Activated T-cell treated with anti-CD3 and anti-CD28 coated beads, Interleukin-2, amount 50 U/mL, for 24 hours (primary cell): Measurements from ENCODE around the gene ENO3.
"Not testable (repeated sequence)": the region's sequence is repeated elsewhere in the genome, so short reads cannot be mapped to it uniquely, and the experiment has no call there.

ENCODE experiments used
- DNase-seq: peaks from one replicate; pipeline ENCODE4 v3.0.0-alpha.2; 2020
- H3K27ac Mint-ChIP-seq: 2 replicates; pipeline ENCODE4 v1.8.0; 2020; ENCODE audit warnings: mild to moderate bottlenecking, mixed read lengths
- H3K27me3 Mint-ChIP-seq: 2 replicates; pipeline ENCODE4 v1.8.0; 2020; ENCODE audit warnings: mixed read lengths
- H3K36me3 Mint-ChIP-seq: 2 replicates; pipeline ENCODE4 v1.8.0; 2020; ENCODE audit warnings: low read depth, mixed read lengths
- H3K4me1 Mint-ChIP-seq: 2 replicates; pipeline ENCODE4 v1.8.0; 2020; ENCODE audit warnings: low read depth, mixed read lengths
- H3K4me3 Mint-ChIP-seq: 2 replicates; pipeline ENCODE4 v1.8.0; 2020; ENCODE audit warnings: mild to moderate bottlenecking, moderate library complexity, mixed read lengths
- H3K9me3 Mint-ChIP-seq: 2 replicates; pipeline ENCODE4 v1.8.0; 2020; ENCODE audit warnings: mixed read lengths

Gene ENO3

GRCh38 chr17:4950746-4951204, at the start of gene ENO3:
TSS of gene ENO3 (plus strand) at chr17:4951119. CDS start at chr17:4951830, 711 bp downstream.
- peaks cover 22% of the 10 kb centered on the region for H3K4me1 Mint-ChIP-seq
- H3K27ac Mint-ChIP-seq, result peak within 1 kb of the TSS; percentile 96
- H3K4me3 Mint-ChIP-seq, result peak within 1 kb of the TSS; percentile 94
- no peaks in the 10 kb centered on the region for H3K27me3 Mint-ChIP-seq
- H3K36me3 Mint-ChIP-seq, result peaks cover 30% of the 10 kb centered on the region
- DNase-seq, result peak; percentile 48
- H3K9me3 Mint-ChIP-seq, result no peaks in the 10 kb centered on the region

GRCh38 chr17:4901648-4902344, 49.1 kb upstream of the ENO3 start:
- H3K4me3 Mint-ChIP-seq, result no peak overlapping the region
- H3K36me3 Mint-ChIP-seq, result peaks cover 12% of the 10 kb centered on the region
- DNase-seq, result no peak
- H3K27ac Mint-ChIP-seq, result no peak overlapping the region
- peaks cover 2% of the 10 kb centered on the region for H3K27me3 Mint-ChIP-seq
- H3K4me1 Mint-ChIP-seq, result peaks cover 41% of the 10 kb centered on the region
- H3K9me3 Mint-ChIP-seq, result no peaks in the 10 kb centered on the region

- H3K27ac Mint-ChIP-seq, result peak overlapping the region; percentile 45
- peaks cover 41% of the 10 kb centered on the region for H3K4me1 Mint-ChIP-seq
- peaks cover 6% of the 10 kb centered on the region for H3K36me3 Mint-ChIP-seq
- H3K27me3 Mint-ChIP-seq, result peaks cover 2% of the 10 kb centered on the region
- no peak for DNase-seq
- H3K9me3 Mint-ChIP-seq, result no peaks in the 10 kb centered on the region
- no peak overlapping the region for H3K4me3 Mint-ChIP-seq
These were observed 48.4 kb upstream of the ENO3 start for GRCh38 chr17:4902540-4902939.

GRCh38 chr17:4903051-4903818, 47.7 kb upstream of the ENO3 start, which contains the start of gene CHRNE:
TSS of gene CHRNE (minus strand) at chr17:4903098. CDS start at chr17:4903063, 35 bp downstream.
- DNase-seq, result peak; percentile 71
- Mint-ChIP-seq H3K9me3 (no peaks in the 10 kb centered on the region), H3K4me1 (peaks cover 39% of the 10 kb centered on the region), H3K36me3 (peaks cover 6% of the 10 kb centered on the region), H3K27ac (peak within 1 kb of the TSS; percentile 45), H3K4me3 (peak within 1 kb of the TSS; percentile 37), H3K27me3 (peaks cover 2% of the 10 kb centered on the region)

GRCh38 chr17:4906642-4907041, 44.3 kb upstream of the ENO3 start:
- not testable (repeated sequence) for DNase-seq, H3K27ac Mint-ChIP-seq, H3K4me3 Mint-ChIP-seq, H3K36me3 Mint-ChIP-seq, H3K27me3 Mint-ChIP-seq, H3K9me3 Mint-ChIP-seq
- peaks cover 17% of the 10 kb centered on the region for H3K4me1 Mint-ChIP-seq

GRCh38 chr17:4908301-4908700, 42.6 kb upstream of the ENO3 start:
- H3K36me3 Mint-ChIP-seq, result no peaks in the 10 kb centered on the region
- DNase-seq, result no peak
- no peak overlapping the region for H3K27ac Mint-ChIP-seq
- H3K27me3 Mint-ChIP-seq, result no peaks in the 10 kb centered on the region
- no peak overlapping the region for H3K4me3 Mint-ChIP-seq
- H3K4me1 Mint-ChIP-seq, result peaks cover 4% of the 10 kb centered on the region
- no peaks in the 10 kb centered on the region for H3K9me3 Mint-ChIP-seq

GRCh38 chr17:4908711-4909496, 42.0 kb upstream of the ENO3 start:
- Mint-ChIP-seq H3K27me3 (no peaks in the 10 kb centered on the region), H3K36me3 (no peaks in the 10 kb centered on the region), H3K4me3 (no peak overlapping the region), H3K4me1 (no peaks in the 10 kb centered on the region), H3K27ac (no peak overlapping the region), H3K9me3 (no peaks in the 10 kb centered on the region)
- DNase-seq, result peak; percentile 78

GRCh38 chr17:4913994-4914393, 36.9 kb upstream of the ENO3 start:
- Mint-ChIP-seq H3K9me3 (no peaks in the 10 kb centered on the region), H3K4me1 (no peaks in the 10 kb centered on the region), H3K4me3 (no peak overlapping the region), H3K36me3 (no peaks in the 10 kb centered on the region), H3K27me3 (no peaks in the 10 kb centered on the region), H3K27ac (no peak overlapping the region)
- no peak for DNase-seq

GRCh38 chr17:4914551-4914950, 36.4 kb upstream of the ENO3 start:
- not testable (repeated sequence) for H3K27ac Mint-ChIP-seq, DNase-seq, H3K4me1 Mint-ChIP-seq, H3K9me3 Mint-ChIP-seq, H3K36me3 Mint-ChIP-seq, H3K27me3 Mint-ChIP-seq, H3K4me3 Mint-ChIP-seq

GRCh38 chr17:4919511-4920047, 31.3 kb upstream of the ENO3 start:
- no peaks in the 10 kb centered on the region for H3K4me1 Mint-ChIP-seq

GRCh38 chr17:4920351-4921048, 30.4 kb upstream of the ENO3 start:
- DNase-seq, result no peak
- Mint-ChIP-seq H3K4me3 (no peak overlapping the region), H3K9me3 (no peaks in the 10 kb centered on the region), H3K27ac (no peak overlapping the region), H3K4me1 (no peaks in the 10 kb centered on the region), H3K36me3 (no peaks in the 10 kb centered on the region), H3K27me3 (no peaks in the 10 kb centered on the region)

More at GRCh38 chr17:4919511-4920047, 31.3 kb upstream of the ENO3 start:
- Mint-ChIP-seq H3K36me3 (no peaks in the 10 kb centered on the region), H3K9me3 (no peaks in the 10 kb centered on the region), H3K27me3 (no peaks in the 10 kb centered on the region), H3K27ac (no peak overlapping the region), H3K4me3 (no peak overlapping the region)
- DNase-seq, result no peak

- H3K27me3 Mint-ChIP-seq, result no peaks in the 10 kb centered on the region
- peaks cover under 1% of the 10 kb centered on the region for H3K4me1 Mint-ChIP-seq
- DNase-seq, result no peak
- H3K36me3 Mint-ChIP-seq, result no peaks in the 10 kb centered on the region
- H3K9me3 Mint-ChIP-seq, result no peaks in the 10 kb centered on the region
- no peak overlapping the region for H3K27ac Mint-ChIP-seq
- no peak overlapping the region for H3K4me3 Mint-ChIP-seq
These were observed 29.6 kb upstream of the ENO3 start for GRCh38 chr17:4921320-4921719.

- not testable (repeated sequence) for H3K4me1 Mint-ChIP-seq, H3K9me3 Mint-ChIP-seq, H3K4me3 Mint-ChIP-seq, H3K27me3 Mint-ChIP-seq, H3K27ac Mint-ChIP-seq, DNase-seq
- H3K36me3 Mint-ChIP-seq, result peaks cover 23% of the 10 kb centered on the region
These were observed 24.2 kb upstream of the ENO3 start for GRCh38 chr17:4926577-4927335.
